Ureter (tissue), 1 donor: ENCODE results near the gene RNF44. TPM values are rescaled to one million over a fixed set of nuclear protein-coding genes. Genes with fewer than 3 reads are reported as not detected.
"Not testable (repeated sequence)": the region's sequence is repeated elsewhere in the genome, so short reads cannot be mapped to it uniquely, and the experiment has no call there.

Experiments
- DNase-seq: peaks from one replicate; pipeline ENCODE4 v3.0.0-alpha.2; 2020; ENCODE audit warnings: low spot score
- total RNA-seq: library from RNA; stranded (reverse); gene quantifications from one replicate; pipeline ENCODE4 v1.2.4, GENCODE V29; 2023
- donor health status: DM: yes; HTN: yes; CAD: no.

Gene RNF44
- total RNA-seq, 1 donor from 2014 or later = 71.5 TPM

- no peak for DNase-seq
These were observed 17.1 kb downstream of the RNF44 start for GRCh38 chr5:176519810-176520720.

- DNase-seq = no peak
These were observed 20.0 kb downstream of the RNF44 start for GRCh38 chr5:176517053-176517661.

GRCh38 chr5:176515396-176515795 lies 21.8 kb downstream of the RNF44 start:
- no peak for DNase-seq

GRCh38 chr5:176514244-176514950 lies 22.8 kb downstream of the RNF44 start:
- no peak for DNase-seq

GRCh38 chr5:176513788-176514187 lies 23.4 kb downstream of the RNF44 start:
- DNase-seq = no peak

- no peak for DNase-seq
These were observed 28.6 kb downstream of the RNF44 start for GRCh38 chr5:176508603-176509002.

GRCh38 chr5:176507911-176508310 lies 29.3 kb downstream of the RNF44 start:
- no peak for DNase-seq

GRCh38 chr5:176503496-176503895 lies 33.7 kb downstream of the RNF44 start:
- DNase-seq = no peak

- DNase-seq = no peak
These were observed 35.9 kb downstream of the RNF44 start for GRCh38 chr5:176501333-176501732.

- DNase-seq = no peak
These were observed 36.7 kb downstream of the RNF44 start for GRCh38 chr5:176500511-176500910.

GRCh38 chr5:176499273-176499672 lies 37.9 kb downstream of the RNF44 start:
- DNase-seq = no peak

GRCh38 chr5:176497852-176498251 lies 39.4 kb downstream of the RNF44 start:
- DNase-seq = no peak

- DNase-seq = no peak
These were observed 44.8 kb downstream of the RNF44 start for GRCh38 chr5:176492431-176492830.

GRCh38 chr5:176491901-176492300 lies 45.3 kb downstream of the RNF44 start:
- no peak for DNase-seq

- DNase-seq = no peak
These were observed 46.1 kb downstream of the RNF44 start for GRCh38 chr5:176491101-176491502.

GRCh38 chr5:176490301-176490700 lies 46.9 kb downstream of the RNF44 start:
- no peak for DNase-seq

GRCh38 chr5:176489077-176489476 lies 48.1 kb downstream of the RNF44 start:
- no peak for DNase-seq

GRCh38 chr5:176487160-176487559 lies 50.0 kb downstream of the RNF44 start:
- DNase-seq = not testable (repeated sequence)

GRCh38 chr5:176486189-176486757 lies 50.9 kb downstream of the RNF44 start:
- no peak for DNase-seq

- no peak for DNase-seq
These were observed 52.0 kb downstream of the RNF44 start for GRCh38 chr5:176485176-176485575.

- no peak for DNase-seq
These were observed 55.5 kb downstream of the RNF44 start for GRCh38 chr5:176481711-176482110.
